SH-SY5Y (cell line): Measurements from ENCODE around the gene INSR.

Source experiments
- GATA2 ChIP-seq: IDR thresholded peaks from 2 replicates; pipeline ENCODE4 v1.6.1; 2011; ENCODE audit warnings: mild to moderate bottlenecking, low read depth, low read length
- GATA3 ChIP-seq: IDR thresholded peaks from 2 replicates; pipeline ENCODE4 v1.6.1; 2011; ENCODE audit warnings: low read depth, mild to moderate bottlenecking, low read length, moderate library complexity

GRCh38 chr19:7188698-7189629 is 105.2 kb downstream of the INSR start:
- TF ChIP-seq GATA3 (no peak), GATA2 (no peak)
